NCI-H226 (cell line): ENCODE measurements around the gene GAPDHS.

Source experiments
- DNase-seq: peaks from one replicate; pipeline ENCODE4 v3.0.0-alpha.2; 2015

Gene GAPDHS

DNA sequence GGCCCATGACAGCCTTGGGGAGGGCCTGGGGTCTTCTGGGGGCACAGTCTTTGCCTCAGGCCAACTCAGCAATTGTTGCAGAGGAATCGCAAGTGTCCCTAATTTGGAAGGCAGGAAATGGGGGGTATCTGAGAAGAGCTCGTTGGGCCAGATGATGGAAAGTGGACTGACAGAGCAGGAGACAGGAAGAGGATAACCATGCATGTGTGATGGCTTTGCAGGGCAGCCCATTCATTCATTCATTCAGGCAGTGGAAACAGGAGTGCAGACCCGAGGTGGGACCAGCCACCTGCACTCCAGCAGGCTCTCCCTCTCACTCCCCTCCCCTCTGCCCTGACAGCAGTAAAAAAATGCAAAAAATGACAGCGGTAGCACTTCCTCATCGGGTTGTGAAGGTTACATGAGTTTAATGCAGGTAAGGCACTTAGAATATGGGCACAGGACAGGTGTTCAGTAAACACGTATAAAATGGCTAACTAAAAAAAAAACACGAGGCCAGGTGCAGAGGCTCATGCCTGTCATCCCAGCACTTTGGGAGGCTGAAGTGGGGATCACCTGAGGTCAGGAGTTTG, 7.2 kb downstream of the GAPDHS start:
- DNase-seq = no peak

DNA sequence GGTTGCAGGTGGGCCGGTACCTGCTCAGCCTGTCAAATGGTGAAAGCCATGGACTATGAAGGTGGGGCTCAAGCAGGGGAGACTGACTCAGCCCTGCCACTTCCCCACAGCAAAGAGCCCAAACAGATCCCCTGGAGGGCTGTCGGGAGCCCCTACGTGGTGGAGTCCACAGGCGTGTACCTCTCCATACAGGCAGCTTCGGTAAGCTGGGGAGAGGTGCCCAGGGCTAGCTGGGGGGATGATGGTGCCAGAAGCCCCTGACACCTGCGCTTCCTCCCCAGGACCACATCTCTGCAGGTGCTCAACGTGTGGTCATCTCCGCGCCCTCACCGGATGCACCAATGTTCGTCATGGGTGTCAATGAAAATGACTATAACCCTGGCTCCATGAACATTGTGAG, 9.0 kb downstream of the GAPDHS start:
- no peak for DNase-seq

DNA sequence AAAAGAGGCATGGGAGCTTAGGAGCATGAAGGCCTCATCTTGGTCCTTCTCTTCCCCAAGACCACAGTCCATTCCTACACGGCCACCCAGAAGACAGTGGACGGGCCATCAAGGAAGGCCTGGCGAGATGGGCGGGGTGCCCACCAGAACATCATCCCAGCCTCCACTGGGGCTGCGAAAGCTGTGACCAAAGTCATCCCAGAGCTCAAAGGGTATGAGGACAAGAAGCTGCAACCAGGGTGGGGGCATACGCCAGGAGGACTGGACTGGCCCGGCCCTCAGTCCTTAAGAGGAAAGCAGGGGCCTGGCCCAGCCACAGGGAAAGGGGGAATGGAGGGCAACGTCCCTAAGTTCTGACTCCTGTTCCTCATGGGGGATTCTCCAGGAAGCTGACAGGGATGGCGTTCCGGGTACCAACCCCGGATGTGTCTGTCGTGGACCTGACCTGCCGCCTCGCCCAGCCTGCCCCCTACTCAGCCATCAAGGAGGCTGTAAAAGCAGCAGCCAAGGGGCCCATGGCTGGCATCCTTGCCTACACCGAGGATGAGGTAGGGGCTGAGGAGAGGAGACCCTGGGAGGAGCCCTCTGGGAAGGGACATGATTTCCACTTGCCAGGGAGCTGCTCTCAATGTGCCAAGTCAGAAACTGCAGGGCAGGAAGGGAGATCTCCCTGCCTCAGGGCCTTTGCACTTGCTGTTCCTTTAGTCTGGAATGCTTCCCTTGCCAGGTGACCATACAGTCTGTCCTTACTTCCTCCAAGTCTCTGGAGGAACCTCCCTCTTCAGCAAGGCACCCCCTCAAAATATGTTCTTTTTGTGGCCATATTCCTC, 10.2 kb downstream of the GAPDHS start:
- DNase-seq = no peak

DNA sequence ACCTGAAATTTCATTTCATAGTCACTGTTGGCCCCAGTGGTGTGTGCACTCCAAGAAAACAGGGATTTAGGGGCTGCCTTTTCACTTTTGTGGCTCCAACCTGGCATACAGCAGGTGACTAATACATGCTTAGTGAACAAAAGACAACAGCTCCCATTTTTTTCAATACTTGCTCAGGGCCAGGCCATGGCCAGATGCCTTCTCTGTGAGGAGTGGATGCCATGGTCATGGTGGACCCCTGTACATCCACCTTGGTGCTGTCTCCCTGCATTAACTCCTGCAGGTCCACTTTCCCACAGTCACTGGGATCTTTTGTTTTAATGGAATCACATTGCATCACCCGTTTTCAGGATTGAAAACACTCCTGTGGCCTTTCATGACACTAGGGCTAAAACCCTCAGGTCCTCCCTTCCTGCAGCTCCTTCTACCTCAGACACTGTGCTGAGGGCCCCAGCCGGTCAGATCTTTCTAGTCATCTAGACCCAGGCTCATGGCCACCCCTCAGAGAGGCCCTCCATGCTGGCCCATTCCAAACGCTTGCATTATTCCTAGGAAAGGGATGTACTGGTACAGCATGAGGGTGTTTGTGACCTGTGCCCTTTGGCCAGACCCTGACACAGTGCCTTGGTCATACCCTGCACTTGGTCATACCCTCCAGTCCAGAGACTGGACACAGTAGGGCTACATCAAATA, 11.0 kb downstream of the GAPDHS start:
- no peak for DNase-seq

DNA sequence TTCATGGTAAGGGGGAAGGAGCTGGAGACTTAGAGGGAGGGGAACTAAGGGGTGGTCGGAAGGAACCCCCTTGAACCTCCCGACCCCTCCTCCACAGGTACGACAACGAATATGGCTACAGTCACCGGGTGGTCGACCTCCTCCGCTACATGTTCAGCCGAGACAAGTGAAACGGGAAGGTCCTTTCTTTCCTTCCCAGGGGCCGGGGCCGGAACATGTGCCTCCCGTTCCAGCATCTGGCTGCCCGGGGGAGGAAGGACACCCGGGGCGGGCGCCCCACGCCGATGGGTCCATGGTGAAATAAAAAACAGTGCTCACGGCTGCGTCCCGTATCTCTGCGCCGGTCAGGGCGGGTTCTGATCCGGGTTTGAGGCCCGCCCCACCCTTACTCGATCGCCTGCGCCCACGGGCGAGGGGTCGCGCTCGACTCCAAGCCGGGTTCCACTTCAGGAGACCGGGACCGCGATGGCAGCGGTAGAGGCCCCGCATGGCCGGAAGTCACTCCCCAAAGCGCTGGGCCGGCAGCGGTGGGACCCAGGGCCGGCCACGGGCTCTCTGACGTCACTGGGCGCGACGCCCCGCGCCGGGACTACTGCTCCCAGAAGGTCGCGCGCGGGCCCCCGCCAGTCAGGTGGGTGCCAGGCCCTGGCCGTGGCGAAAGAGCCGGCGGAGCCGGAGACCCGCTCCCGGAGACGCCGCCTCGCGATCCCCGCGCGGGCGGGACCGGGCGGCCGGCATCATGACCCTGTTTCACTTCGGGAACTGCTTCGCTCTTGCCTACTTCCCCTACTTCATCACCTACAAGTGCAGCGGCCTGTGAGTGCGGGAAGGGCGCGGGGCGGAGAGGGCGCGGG, 12.0 kb downstream of the GAPDHS start, which contains the start of gene TMEM147:
TSS of gene TMEM147 (plus strand) at position 626 of the 854 bp plus-strand sequence. CDS start at position 740, 114 bp downstream.
- peak; percentile 87 for DNase-seq

DNA sequence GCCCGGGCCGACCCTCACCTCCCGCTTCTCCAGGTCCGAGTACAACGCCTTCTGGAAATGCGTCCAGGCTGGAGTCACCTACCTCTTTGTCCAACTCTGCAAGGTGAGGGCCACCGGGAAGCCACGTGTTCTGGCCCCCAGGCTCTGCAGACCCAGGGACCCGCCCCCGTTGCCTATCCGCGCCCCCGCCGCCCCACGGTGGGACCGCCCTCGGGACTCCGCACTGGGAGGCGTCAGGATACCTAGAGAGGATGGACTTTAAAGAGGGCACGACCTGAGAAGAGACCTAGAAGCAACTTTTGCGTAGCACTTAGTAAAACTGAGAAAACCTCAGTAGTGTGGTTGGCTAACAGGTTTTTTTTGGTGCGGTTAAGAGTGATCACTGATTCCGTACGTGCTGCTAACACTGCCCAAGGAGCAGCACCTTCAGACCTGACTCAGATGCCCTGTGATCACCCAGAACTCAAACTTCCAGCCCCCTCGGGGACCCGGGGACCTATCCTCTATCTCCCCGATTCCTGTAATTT, 12.7 kb downstream of the GAPDHS start:
- peak; percentile 28 for DNase-seq

DNA sequence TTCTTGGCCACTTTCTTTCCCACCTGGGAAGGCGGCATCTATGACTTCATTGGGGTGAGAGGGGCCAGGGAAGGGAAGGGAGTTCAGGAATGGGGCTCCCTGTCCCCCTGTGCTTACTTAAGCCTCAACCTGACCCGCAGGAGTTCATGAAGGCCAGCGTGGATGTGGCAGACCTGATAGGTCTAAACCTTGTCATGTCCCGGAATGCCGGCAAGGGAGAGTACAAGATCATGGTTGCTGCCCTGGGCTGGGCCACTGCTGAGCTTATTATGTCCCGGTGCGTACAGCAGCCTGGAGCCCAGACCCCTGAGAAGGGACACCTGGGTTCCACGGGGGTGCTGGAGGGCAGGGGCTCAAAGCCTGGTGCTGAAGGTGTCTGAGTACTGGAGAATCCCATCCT, 13.3 kb downstream of the GAPDHS start:
- DNase-seq = no peak

DNA sequence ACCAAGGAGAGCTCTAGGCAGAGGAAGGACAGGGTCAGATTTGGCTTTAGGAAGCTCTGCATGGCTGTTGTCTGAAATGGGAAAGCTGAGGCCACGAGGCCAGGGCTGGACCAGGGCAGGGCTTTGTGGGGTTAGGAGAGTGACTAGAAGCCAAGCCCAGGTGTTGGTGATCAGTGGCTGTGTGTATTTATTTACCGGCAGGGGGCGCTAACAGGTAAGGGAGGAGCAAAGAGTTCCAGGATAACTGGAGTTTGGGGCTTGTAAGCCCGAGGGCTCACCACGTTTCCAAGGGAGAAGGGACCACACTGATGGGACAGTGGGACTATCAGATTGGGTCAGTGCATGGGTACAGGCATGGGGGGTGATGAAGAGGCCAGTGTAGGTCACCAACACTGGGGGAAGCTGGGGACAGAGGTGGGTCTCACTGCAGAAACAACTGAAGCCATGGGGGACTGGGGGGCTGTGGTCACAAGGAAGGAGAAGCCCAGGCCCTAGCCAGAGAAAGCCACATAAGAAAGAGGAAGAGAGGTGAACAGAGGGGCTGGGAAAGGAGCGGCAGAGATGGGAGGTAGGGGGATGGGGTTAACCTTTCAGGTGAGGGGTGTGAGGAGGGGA, 16.0 kb downstream of the GAPDHS start:
- peak; percentile 42 for DNase-seq

DNA sequence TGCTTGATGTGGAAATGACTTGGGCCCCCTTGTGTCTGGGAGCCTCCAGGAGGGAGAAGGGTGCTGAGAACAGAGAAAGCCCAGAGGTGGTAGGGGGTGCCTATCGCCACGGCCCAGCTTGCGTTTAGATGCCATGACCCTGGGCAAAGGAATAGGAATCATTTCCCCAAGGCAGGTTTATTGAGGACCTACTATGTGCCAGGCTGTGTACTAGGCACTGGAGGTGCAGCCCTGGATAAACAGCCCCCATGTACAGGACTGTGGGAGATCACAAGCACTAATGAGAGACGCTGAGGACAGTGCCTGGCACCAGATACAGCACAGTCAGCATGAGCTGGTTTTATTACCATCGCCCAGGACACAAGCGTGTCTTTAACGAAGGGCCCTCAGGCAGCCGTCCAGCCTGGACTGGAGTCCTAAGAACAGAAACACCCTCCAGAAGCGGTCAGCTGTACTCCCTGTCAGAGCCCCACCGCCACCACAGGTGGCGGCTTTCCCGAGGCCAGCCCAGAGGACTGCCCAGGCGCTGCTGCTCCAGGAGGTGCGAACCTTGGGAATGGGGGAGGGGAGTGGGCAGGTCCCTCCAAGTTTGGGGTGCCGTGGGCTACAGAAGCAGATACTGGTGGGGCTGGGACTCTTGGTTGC, 16.7 kb downstream of the GAPDHS start:
- no peak for DNase-seq

DNA sequence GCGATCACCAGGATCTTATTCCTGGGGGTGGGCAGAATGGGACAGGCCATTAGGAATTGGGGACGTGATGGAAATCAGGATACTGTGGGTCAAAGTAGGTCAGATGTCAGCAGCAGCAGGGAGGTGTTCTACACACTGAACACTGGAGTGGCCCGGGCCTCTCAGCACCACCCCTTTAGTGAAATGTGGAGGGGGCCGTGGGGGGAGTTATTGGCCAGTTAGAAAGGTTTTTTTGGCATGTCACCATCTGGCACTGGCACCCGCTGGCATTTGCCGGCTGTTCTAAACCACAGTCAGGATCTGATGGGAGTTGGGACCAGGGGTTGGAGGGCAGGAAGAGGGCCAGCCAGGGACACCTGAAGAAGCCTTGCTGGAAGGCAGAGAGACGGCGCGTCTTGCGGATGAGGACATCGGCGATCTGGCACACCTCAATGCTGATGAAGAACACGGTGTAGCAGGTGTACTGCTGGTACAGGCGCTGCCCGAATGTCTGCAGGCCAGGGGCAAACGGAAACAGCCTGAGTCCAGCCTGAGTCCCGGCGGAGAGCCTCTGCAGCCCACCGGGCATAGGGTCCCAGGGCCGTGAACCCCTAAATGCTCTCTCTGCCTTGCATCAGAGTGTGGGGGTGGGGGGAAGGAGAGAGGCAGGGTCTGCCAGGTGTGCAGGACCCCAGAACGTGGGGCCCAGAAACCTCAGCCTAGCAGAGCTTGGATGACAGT, 18.0 kb downstream of the GAPDHS start:
- no peak for DNase-seq

DNA sequence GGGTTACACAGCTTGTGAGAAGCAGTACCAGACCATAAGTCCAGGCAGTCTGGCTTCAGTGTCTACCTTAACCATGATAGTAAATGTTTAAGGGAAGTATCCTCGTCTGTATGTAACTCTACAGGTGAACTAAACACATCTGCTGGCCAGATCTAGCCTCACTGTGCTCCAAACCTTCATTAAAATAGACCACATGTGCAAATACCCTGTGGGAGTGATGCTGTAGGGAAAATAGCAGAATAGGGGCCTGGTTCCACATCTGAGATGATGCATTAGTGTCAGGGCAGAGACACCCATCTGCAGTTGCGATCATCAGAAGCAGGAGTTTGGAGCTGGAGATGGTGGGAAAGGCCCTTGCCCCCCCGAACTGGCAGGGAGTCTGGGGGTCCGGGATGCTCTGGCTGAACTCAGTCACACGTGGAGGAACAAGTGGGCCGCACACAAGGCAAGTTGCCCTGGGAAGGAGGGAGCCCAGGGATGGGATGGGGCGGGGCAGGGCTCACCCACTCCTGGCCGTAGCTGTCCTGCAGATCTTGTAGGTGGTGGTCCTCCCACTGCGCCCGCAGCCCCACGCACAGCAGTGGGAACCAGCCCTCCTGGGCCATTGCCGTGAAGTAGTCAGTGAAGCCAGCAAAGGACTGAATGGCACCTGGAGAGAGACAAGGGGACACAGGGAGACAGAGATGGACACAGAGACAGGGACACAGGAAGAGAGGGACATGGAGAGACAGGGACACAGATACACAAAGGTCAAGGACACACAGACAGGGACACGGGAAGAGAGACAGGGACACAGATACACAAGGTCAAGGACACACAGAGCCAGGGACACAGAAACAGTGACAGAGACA, 19.5 kb downstream of the GAPDHS start:
- DNase-seq = no peak

DNA sequence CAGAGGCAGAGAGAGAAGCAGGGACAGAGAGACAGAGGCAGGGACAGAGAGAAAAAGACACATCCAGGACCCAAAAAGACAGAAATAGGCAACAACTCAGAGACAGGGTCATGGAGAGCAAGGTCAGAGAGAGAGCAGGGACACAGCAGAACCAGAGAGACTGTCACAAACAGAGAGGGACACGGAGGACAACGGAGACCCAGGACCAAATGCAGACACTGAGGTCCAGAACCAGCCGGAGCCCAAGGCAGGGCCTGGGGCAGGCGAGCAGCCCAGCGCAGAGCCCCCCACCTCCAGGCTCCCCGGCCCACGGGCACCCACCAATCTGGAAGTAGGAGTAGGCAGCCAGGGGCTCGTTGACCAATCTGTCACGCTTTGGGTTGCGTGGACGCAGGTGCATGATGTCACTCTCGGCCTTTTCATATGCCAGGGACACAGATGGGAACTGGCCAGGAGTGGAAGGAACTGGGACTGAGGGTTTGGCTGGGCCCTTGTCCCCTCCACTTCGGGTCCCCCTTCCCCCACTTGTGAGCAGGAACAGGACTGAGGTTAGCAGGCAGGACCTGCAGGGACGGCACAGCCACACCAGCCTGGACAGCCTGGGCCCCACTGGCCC, 20.2 kb downstream of the GAPDHS start:
- no peak for DNase-seq

DNA sequence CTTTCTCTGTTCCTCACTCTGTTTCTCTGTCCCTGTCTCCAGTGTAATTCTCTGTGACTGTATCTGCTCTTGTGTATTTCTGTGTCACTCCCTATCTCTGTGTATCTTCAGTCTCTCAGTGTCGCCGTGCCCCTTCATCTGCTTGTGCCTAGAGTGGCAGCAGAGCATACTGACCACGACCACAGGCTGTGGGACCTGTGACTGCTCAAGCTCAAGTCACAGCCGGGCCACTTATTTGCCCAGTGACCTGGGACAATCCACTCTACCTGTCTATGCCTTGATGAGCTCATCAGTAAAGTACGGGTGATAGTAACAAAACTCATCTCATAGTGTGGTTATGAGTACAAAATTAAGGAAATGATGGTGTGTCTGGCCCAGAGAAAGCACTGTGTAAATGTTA, 20.8 kb downstream of the GAPDHS start:
- no peak for DNase-seq

DNA sequence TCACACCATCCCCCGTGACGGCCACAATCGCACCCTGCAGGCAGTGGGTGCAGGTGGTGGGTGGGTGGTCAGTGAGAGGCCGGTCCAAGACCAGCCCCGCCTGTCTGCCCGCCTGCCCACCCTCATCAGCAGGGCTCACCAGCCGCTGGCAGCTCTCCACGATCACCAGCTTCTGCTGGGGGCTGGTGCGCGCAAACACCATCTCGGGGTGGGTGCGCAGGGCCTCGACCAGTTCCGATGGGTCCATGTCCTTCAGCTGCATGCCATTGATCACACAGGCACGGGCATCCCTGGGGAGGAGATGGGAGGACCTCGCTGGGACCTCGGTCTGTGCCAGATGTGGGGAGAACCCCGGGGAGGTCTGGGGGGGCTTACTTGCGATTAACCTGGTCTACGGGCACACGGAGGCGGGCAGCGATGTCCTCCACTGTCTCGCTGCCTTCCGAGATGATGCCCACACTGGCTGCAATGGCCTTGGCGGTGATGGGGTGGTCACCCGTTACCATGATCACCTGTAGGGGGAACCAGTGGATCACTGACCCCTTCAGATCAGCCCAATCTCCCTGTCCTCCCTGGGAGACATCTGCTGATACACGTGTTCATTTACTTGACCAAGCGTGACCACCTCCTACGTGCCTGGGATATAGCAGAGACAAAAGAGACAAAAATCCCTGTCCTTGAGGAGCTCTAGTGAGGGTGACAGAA, 22.2 kb downstream of the GAPDHS start:
- no peak for DNase-seq

DNA sequence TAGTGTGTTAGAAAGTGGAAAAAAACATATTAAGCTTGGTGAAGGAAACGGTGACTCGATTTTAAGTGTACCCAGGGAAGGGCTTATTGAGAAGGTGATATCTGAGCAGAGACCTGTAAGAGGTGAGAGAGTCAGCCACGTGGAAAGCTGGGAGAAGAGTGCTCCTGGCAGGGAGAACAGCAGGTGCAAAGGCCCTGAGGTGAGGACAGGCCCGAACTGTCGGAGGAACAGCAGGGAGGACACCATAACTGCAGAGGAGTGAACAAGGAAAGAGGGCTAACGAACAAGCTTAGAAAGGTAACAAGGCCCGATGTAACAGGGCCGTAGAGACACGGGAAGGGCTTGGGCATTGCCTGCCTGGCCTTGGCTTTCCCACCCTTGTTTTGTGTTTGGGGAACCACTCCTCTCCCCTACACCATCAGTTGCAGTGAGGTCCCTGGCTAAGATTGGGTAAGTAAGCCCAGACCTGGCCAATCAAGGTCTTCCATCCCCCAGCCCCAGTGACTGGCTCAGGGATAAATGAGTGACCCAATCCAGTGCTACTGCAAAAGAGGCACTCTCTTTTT, 22.9 kb downstream of the GAPDHS start:
- no peak for DNase-seq

DNA sequence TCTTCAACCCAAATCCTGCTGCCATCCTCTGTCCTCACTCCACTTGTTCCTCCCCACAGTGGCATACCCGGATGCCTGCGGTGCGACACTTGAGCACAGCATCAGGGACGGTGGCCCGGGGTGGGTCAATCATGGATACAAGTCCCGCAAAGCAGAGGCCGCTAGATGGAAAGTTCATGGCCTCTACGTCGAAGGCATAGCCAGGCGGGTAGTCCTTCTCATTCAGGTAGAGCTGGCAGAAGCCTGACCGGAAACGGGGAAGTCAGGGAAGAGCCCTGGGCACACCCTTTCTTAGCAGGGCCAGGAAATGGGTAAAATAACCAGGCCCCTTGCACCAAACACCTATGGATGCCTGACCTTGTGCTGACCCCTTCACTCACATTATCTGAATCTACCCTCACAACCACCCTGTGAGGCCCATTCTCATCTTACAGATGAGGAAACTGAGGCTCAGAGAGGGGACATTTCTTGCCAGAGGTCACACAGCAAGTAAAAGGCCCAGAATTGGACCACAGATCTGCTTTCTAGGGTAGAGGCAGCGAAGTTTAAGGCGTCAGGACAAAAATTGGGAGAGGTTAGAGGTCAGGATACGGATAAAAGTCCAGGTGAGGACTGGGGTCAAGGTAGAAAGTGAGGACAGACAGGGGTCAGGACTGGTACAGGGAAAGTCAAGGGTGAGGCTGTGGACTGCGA, 23.7 kb downstream of the GAPDHS start:
- no peak for DNase-seq

DNA sequence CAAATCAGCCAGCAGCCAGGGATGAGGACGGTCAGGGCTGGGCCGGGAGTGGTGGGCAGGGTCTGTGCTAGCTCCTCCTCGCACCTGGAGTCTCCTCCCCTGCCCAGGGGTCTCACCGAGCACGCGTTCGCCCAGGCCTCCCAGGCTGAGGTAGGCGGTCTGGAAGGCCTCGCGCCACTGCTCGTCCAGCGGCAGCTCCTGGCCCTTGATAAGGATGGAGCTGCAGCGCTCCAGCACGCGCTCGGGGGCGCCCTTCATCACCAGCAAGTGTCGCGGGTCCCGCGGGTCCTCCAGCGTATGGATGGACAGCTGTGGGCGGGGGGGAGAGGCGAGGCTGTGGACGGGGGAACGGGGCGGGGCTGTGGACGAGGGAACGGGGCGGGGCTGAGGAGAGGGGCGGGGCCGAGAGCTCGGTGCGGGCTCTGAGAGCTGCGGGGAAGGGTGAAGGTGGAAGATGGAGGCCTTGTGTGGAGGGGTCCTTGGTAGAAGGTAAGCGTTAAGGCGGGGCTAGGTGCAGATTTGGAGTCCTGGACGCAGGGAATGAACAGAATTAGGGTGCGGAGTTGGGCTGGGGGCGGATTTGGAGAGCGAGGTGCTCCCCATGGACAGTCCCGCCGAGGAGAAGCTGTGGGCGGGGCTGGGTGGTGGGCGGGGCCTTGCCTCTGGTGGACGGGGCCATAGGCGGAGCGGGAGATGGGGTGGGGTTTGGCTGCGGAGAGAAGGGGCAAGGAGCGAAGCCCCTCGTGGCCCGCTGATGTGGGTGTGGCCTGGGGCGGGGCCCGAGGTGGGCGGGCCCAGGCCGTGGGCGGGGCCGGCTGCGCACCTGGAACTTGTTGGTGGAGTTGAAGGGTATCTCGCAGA, 24.5 kb downstream of the GAPDHS start:
- no peak for DNase-seq
